Upper lobe of left lung (tissue), 4 donors: ENCODE results near the gene GATD1.

ENCODE experiments used
- EP300 ChIP-seq, 4 donors: sonication (generic); formaldehyde crosslinking; IDR thresholded peaks; one replicate each; pipeline ENCODE4 v1.5.1; 2017; ENCODE audit warnings: antibody characterized with exemption in 4 of 4, control low read depth in 2 of 4
- POLR2A ChIP-seq, 4 donors: fragments of 450-650 bp; IDR thresholded peaks; one replicate each; pipeline ENCODE4 v1.5.1; 2016 to 2017; ENCODE audit warnings: antibody characterized with exemption in 4 of 4, mild to moderate bottlenecking in 2 of 4
- POLR2AphosphoS5 ChIP-seq, 2 donors: sonication (generic); formaldehyde crosslinking; IDR thresholded peaks; one replicate each; pipeline ENCODE4 v1.5.1; 2017; ENCODE audit warnings: antibody characterized with exemption in 2 of 2
- TF ChIP-seq, protein P1 (sequence below), 6 experiments: fragments of 450-650 bp in 4 of 6; fragments of 200-600 bp in 2 of 6; sonication (generic) in 2 of 6; IDR thresholded peaks; one replicate each; pipeline ENCODE4 v1.5.1; 2016 to 2019; ENCODE audit warnings: antibody characterized with exemption in 6 of 6

DNA sequence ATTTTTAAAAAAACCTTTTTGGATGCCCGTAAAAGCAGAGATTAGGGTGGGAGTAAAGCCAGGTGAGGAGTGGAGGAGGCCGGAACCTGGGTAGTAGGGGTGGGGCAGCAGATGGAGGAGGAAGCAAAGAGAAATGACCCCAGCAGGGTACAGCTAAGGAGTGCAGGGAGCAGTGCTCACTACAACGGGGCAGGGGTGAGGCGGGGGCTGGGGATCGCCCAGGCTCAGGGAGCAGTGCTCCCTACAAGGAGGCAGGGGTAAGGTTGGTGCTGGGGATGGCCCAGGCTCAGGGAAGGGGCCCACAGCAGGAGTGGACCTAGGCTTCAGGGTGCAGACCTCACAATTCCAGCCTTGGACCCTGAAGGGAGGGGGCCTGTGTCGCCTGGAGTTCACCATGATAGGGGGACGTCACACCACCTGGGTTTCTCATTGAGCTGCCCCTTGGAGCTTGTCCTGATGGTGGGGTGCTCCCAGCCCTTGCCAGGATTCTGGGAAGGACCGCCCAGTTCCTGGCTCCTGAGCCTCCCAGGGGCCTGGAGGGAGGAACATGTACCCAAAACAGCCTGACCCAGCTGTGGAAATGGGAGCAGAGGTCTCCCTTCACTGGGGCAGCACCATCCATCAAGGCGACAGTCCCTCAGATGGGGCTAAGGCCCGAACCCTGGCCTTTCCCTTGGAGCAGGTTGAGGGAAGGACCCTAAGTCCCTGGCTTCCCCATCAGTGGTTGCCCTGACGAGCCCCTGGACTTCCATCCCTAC lies 38.6 kb upstream of the GATD1 start:
- TF ChIP-seq POLR2A (IDR thresholded peaks at IDR 0.05) (no peak), EP300 (IDR thresholded peaks at IDR 0.05) (no peak), POLR2AphosphoS5 (IDR thresholded peaks at IDR 0.05) (no peak)
- TF ChIP-seq, protein P1, sequence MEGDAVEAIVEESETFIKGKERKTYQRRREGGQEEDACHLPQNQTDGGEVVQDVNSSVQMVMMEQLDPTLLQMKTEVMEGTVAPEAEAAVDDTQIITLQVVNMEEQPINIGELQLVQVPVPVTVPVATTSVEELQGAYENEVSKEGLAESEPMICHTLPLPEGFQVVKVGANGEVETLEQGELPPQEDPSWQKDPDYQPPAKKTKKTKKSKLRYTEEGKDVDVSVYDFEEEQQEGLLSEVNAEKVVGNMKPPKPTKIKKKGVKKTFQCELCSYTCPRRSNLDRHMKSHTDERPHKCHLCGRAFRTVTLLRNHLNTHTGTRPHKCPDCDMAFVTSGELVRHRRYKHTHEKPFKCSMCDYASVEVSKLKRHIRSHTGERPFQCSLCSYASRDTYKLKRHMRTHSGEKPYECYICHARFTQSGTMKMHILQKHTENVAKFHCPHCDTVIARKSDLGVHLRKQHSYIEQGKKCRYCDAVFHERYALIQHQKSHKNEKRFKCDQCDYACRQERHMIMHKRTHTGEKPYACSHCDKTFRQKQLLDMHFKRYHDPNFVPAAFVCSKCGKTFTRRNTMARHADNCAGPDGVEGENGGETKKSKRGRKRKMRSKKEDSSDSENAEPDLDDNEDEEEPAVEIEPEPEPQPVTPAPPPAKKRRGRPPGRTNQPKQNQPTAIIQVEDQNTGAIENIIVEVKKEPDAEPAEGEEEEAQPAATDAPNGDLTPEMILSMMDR (IDR thresholded peaks at IDR 0.05), result no peak
